ENCODE results near the gene RAD51D.

DNA sequence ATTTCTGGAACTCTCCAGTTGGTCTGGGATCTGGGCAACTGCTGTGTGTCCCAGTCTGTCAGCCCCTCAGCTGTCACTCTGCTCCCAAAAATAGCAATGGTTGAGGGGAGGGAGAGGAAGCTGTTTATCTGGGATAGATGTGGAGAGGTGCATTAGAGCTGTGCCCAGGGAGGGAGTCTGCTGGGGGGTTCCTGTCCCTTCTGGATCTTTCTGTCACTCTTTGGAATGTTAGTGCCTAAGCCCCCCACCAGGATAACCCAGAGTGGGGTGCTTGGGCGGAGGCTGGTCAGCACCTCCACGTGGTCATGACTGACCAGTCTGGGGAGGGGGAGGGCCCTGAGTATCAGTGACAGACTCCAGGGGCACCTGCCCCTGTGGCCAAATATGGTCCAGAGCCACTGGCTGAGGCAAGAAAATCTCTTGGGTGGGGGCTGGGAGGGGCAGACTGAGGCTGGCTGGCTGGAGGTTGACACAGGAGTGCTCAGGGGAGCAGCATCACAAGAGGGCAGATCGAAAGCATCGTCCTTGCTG lies 27.8 kb upstream of the RAD51D start, which contains the start of gene UNC45B:
- TF ChIP-seq EP300 (IDR thresholded peaks at IDR 0.05) (no peak), CTCF (IDR thresholded peaks at IDR 0.05) (no peak), POLR2A (IDR thresholded peaks at IDR 0.05; ENCODE audit: low read depth) (no peak), POLR2AphosphoS5 (IDR thresholded peaks at IDR 0.05) (no peak)
